ENCODE results near the gene ABCA12.

ABCA12 gene

DNA sequence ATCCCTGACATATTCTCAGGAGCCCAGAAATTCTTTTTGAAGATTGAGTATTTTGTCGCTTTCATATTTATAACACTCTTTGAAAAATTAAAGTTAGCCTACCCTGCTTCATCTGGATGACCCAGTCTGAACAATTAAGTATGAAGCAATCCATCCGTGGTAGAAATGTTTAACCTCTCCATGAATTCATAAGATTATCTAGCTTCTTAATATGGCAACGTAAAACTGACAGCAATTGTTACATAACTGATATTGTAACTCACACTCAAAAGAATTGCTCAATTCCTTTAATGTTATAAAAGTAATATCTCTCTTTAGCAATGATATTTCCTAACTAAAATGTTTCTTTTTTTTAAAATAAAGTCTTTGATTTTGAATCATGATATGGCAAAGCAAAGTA, 7.2 kb upstream of the ABCA12 start:
- TF ChIP-seq, protein P1, sequence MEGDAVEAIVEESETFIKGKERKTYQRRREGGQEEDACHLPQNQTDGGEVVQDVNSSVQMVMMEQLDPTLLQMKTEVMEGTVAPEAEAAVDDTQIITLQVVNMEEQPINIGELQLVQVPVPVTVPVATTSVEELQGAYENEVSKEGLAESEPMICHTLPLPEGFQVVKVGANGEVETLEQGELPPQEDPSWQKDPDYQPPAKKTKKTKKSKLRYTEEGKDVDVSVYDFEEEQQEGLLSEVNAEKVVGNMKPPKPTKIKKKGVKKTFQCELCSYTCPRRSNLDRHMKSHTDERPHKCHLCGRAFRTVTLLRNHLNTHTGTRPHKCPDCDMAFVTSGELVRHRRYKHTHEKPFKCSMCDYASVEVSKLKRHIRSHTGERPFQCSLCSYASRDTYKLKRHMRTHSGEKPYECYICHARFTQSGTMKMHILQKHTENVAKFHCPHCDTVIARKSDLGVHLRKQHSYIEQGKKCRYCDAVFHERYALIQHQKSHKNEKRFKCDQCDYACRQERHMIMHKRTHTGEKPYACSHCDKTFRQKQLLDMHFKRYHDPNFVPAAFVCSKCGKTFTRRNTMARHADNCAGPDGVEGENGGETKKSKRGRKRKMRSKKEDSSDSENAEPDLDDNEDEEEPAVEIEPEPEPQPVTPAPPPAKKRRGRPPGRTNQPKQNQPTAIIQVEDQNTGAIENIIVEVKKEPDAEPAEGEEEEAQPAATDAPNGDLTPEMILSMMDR (IDR thresholded peaks at IDR 0.05; ENCODE audit: low read depth, low read length, missing control alignments) = no peak
- no peak for DNase-seq
- H3K27ac ChIP-seq = no peak overlapping the region
- in situ Hi-C loops (cut with HindIII; ENCODE audit: low pct_ligation_motif_present, low sequenced_read_pairs) = no loop called here
- no peak overlapping the region for H3K4me3 ChIP-seq (ENCODE audit: low read depth, low read length)
- no peaks in the 10 kb centered on the region for H3K27me3 ChIP-seq (replicated peaks)
- no peaks in the 10 kb centered on the region for H3K36me3 ChIP-seq (replicated peaks)

DNA sequence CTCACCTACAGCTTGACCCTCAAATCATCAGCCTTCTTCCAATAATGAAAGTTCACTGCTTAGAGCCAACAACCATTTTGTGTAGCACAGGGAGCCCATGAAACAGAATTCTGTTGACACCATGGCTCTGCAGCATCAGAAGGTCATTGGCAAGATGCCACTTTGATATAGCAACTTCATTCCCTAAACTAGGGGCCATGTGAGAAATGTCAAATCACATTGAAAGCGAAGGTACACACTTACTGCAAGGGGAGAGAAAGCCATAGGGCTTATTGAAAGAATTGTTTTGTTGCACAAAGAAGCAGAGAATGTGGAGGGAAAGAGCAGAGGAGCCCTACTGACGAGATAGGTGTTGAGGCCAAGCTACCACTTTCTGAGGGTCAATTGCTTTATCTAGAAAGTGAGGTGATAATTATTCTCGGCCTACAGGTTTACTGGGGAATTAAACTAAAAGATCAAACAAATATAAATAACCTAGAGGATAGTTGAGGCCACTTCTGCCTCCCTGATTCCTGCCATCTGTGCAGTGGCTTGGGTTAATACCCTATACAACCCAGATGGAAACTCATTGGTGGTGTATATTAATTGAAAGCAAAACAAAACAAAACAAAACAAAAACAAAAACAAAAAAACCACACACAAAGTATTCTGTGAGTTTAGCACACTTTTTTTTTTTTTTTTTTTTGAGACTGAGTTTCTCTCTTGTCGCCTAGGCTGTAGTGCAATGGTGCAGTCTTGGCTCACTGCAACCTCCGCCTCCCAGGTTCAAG, 5.9 kb upstream of the ABCA12 start:
- in situ Hi-C loops (cut with HindIII; ENCODE audit: low pct_ligation_motif_present, low sequenced_read_pairs) = no loop called here
- H3K27ac ChIP-seq = no peak overlapping the region

DNA sequence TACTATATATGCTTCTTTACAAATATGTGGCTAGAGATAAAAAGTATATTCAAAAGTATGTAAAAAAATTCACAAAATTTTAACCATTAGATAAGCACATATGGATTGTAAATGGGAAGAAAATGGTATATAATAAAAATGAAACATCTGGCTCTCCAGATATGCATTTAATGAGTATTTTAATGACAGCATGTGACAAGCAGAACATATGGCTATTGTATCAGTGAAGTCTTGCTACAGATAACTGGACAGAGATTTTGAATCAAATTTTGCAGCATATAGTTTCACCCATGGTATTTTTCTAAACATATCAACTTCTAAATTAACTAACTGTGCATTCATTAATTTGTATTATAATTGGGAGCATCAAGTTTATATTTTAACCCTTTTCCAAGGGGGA, 5.0 kb upstream of the ABCA12 start:
- H3K4me3 ChIP-seq (ENCODE audit: low read depth, low read length) = no peak overlapping the region
- in situ Hi-C loops (cut with HindIII; ENCODE audit: low pct_ligation_motif_present, low sequenced_read_pairs) = no loop called here

More for the DNA sequence above, 5.9 kb upstream of the ABCA12 start:
- no peaks in the 10 kb centered on the region for H3K27me3 ChIP-seq (replicated peaks)
- no peak for DNase-seq
- TF ChIP-seq, protein P1 (IDR thresholded peaks at IDR 0.05; ENCODE audit: low read depth, low read length, missing control alignments) = no peak
- no peak overlapping the region for H3K4me3 ChIP-seq (ENCODE audit: low read depth, low read length)
- H3K36me3 ChIP-seq (replicated peaks) = no peaks in the 10 kb centered on the region

DNA sequence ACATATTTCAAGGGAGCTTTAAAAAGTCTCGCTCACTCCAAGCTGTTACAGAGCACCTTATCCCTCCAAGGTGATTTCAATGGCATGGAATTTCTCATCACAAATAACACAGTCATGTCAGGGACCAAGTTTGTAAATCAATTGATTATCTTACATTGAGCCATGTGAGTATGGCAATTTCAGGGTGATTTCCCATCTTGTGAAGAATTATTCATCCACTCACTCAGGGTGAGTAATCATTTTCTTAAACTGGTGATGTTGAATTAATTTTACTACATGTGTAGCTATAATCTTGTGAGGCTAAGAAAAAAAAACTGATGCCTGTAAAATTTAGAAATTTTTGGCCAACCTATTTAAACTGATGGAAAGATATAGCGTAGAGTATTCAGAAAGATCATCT, 3.3 kb upstream of the ABCA12 start:
- in situ Hi-C loops (cut with HindIII; ENCODE audit: low pct_ligation_motif_present, low sequenced_read_pairs) = no loop called here
- Histone ChIP-seq H3K27me3 (replicated peaks) (no peaks in the 10 kb centered on the region), H3K4me3 (ENCODE audit: low read depth, low read length) (no peak overlapping the region), H3K36me3 (replicated peaks) (no peaks in the 10 kb centered on the region), H3K27ac (no peak overlapping the region)
- TF ChIP-seq, protein P1 (IDR thresholded peaks at IDR 0.05; ENCODE audit: low read depth, low read length, missing control alignments) = no peak
- no peak for DNase-seq

More for the DNA sequence above, 5.0 kb upstream of the ABCA12 start:
- Histone ChIP-seq H3K27me3 (replicated peaks) (no peaks in the 10 kb centered on the region), H3K36me3 (replicated peaks) (no peaks in the 10 kb centered on the region), H3K27ac (no peak overlapping the region)
- no peak for DNase-seq
- TF ChIP-seq, protein P1 (IDR thresholded peaks at IDR 0.05; ENCODE audit: low read depth, low read length, missing control alignments) = no peak

DNA sequence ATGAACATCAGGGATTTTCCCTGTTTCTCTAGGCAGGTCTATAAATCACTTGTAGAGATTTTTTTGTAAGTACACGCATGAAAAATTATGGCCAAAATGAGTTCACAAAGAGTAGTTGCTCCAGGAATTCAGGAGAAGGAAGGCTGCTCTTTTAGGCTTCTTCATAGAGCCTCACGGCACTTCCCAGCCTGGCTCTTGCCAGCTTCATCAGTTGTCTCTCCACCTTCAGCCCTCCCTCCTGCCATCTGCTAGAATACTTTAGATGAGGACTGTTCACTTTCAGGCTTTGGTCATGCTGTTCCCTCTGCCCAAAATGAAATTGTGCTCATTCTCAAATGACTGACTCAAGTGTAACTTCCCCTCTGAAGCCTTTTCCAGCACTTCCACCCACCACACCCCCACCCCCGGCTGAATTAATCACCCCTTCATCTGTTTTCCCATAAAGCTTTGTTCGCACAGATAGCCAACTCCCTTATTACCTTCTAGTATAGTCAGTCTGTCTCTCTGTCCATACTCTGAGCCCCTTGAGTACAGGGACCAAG, 1.8 kb upstream of the ABCA12 start:
- no peaks in the 10 kb centered on the region for H3K36me3 ChIP-seq (replicated peaks)
- no peaks in the 10 kb centered on the region for H3K27me3 ChIP-seq (replicated peaks)
- no peak overlapping the region for H3K27ac ChIP-seq
- TF ChIP-seq, protein P1 (IDR thresholded peaks at IDR 0.05; ENCODE audit: low read depth, low read length, missing control alignments) = no peak
- H3K4me3 ChIP-seq (ENCODE audit: low read depth, low read length) = no peak overlapping the region
- DNase-seq = no peak
- in situ Hi-C loops (cut with HindIII; ENCODE audit: low pct_ligation_motif_present, low sequenced_read_pairs) = no loop called here

All from brain microvascular endothelial cell (primary cell).